NK-92 (cell line): ENCODE measurements around the gene PECR.

Experiments
- DNase-seq: peaks from one replicate; lab custom pipeline; 2025; ENCODE audit not compliant: unreplicated experiment; lab: John Stamatoyannopoulos, UW

The PECR gene

GRCh38 chr2:216081487-216082116 is at the start of gene PECR, which contains the start of gene TMEM169:
Gene PECR, minus strand, starts transcription at chr2:216081809. Its CDS starts 68 bp downstream, at chr2:216081741.
Gene TMEM169, plus strand, starts transcription at chr2:216081919. Its CDS starts 14,045 bp downstream, at chr2:216095964.
- DNase-seq, result no peak

- no peak for DNase-seq
These were observed 48.9 kb upstream of the PECR start for GRCh38 chr2:216130346-216130971.

GRCh38 chr2:216126943-216127342 is 45.3 kb upstream of the PECR start:
- DNase-seq, result no peak

- no peak for DNase-seq
These were observed 39.6 kb upstream of the PECR start for GRCh38 chr2:216121255-216121654.

- DNase-seq, result no peak
These were observed 38.4 kb upstream of the PECR start for GRCh38 chr2:216119986-216120385.

GRCh38 chr2:216119146-216119545 is 37.5 kb upstream of the PECR start:
- DNase-seq, result no peak

- DNase-seq, result no peak
These were observed 36.9 kb upstream of the PECR start for GRCh38 chr2:216118474-216118873.

- DNase-seq, result no peak
These were observed 36.1 kb upstream of the PECR start for GRCh38 chr2:216117561-216118340.

GRCh38 chr2:216116418-216116817 is 34.8 kb upstream of the PECR start:
- no peak for DNase-seq

GRCh38 chr2:216114714-216115531 is 33.3 kb upstream of the PECR start:
- DNase-seq, result peak; percentile 83

GRCh38 chr2:216114382-216114713 is 32.7 kb upstream of the PECR start:
- DNase-seq, result no peak

- no peak for DNase-seq
These were observed 32.0 kb upstream of the PECR start for GRCh38 chr2:216113572-216113971.

GRCh38 chr2:216112926-216113325 is 31.3 kb upstream of the PECR start:
- DNase-seq, result no peak

- no peak for DNase-seq
These were observed 29.5 kb upstream of the PECR start for GRCh38 chr2:216111122-216111521.

- no peak for DNase-seq
These were observed 29.0 kb upstream of the PECR start for GRCh38 chr2:216110620-216111019.

- no peak for DNase-seq
These were observed 28.5 kb upstream of the PECR start for GRCh38 chr2:216109962-216110614.

GRCh38 chr2:216108967-216109921 is 27.6 kb upstream of the PECR start, which contains the start of gene XRCC5:
Gene XRCC5, plus strand, starts transcription at chr2:216109348. Its CDS starts 89 bp downstream, at chr2:216109437.
- DNase-seq, result peak; percentile 87

GRCh38 chr2:216108310-216108966 is 26.8 kb upstream of the PECR start:
- DNase-seq, result no peak

- no peak for DNase-seq
These were observed 26.2 kb upstream of the PECR start for GRCh38 chr2:216107760-216108159.
